B cell (primary cell): ENCODE measurements around the gene MAPK14.

Experiments used
- CTCF ChIP-seq: fragments of 200-600 bp; IDR thresholded peaks from one replicate; pipeline ENCODE4 v1.8.0; 2022; ENCODE audit warnings: antibody characterized with exemption, mild to moderate bottlenecking
- EZH2 ChIP-seq: IDR thresholded peaks from 2 replicates; pipeline ENCODE4 v1.6.1; 2012; ENCODE audit warnings: borderline replicate concordance, low read depth, mild to moderate bottlenecking, moderate library complexity, low read length; ENCODE audit not compliant: insufficient read depth, poor library complexity, severe bottlenecking

GRCh38 chr6:36095497-36096391, 68.1 kb downstream of the MAPK14 start:
- TF ChIP-seq CTCF (peak; percentile 55), EZH2 (no peak)
